Ascending aorta (tissue), 2 donors: Measurements from ENCODE around the gene MVB12B. TPM values are rescaled to one million over a fixed set of nuclear protein-coding genes. Genes with fewer than 3 reads are reported as not detected.

Source experiments
- DNase-seq, 2 donors: peaks; one replicate each; pipeline ENCODE4 v3.0.0-alpha.2; 2019; ENCODE audit warnings: low spot score in 2 of 2
- H3K27ac ChIP-seq, 2 donors: fragments of 200-600 bp; sonication (generic); one replicate each; pipeline ENCODE4 v1.5.1; 2016 to 2017; ENCODE audit warnings: mild to moderate bottlenecking in 1 of 2
- H3K27me3 ChIP-seq: fragments of 200-600 bp; sonication (generic); one replicate; pipeline ENCODE4 v1.5.1; 2017
- H3K36me3 ChIP-seq, 2 donors: fragments of 200-600 bp; sonication (generic); one replicate each; pipeline ENCODE4 v1.5.1; 2016
- H3K4me1 ChIP-seq, 2 donors: fragments of 200-600 bp; sonication (generic); one replicate each; pipeline ENCODE4 v1.5.1; 2016 to 2017; ENCODE audit warnings: mild to moderate bottlenecking in 1 of 2
- H3K4me3 ChIP-seq, 2 donors: fragments of 200-600 bp; sonication (generic); one replicate each; pipeline ENCODE4 v1.5.1; 2016 to 2017; ENCODE audit warnings: mild to moderate bottlenecking in 1 of 2
- H3K9me3 ChIP-seq, 2 donors: fragments of 200-600 bp; sonication (generic); one replicate each; pipeline ENCODE4 v1.5.1; 2016
- CTCF ChIP-seq, 3 experiments: fragments of 200-600 bp in 2 of 3; fragments of 450-650 bp in 1 of 3; sonication (generic) in 2 of 3; IDR thresholded peaks; one replicate each; pipeline ENCODE4 v1.5.1; 2016 to 2019; ENCODE audit warnings: antibody characterized with exemption in 3 of 3, mild to moderate bottlenecking in 1 of 3, moderate library complexity in 1 of 3
- intact Hi-C: fragments of 100-400 bp; cut with DNase I; formaldehyde crosslinking; loops from one replicate; pipeline ENCODE4 v1.15.1; 2023
- total RNA-seq: library from RNA; depleted of rRNA; stranded (reverse); fragments of >200 nt; gene quantifications from one replicate; pipeline ENCODE4 v1.1.0, GENCODE V29; 2016

Gene MVB12B
- total RNA-seq, 1 donor from 2014 or later = 9.4 TPM

- intact Hi-C loops = no loop called here
- Histone ChIP-seq H3K36me3 (peaks cover 8 to 17% of the 10 kb centered on the region in 2 donors), H3K9me3 (no peaks in the 10 kb centered on the region), H3K27me3 (no peaks in the 10 kb centered on the region), H3K4me3 (no peak overlapping the region), H3K4me1 (no peaks in the 10 kb centered on the region), H3K27ac (no peak overlapping the region)
- TF ChIP-seq CTCF (IDR thresholded peaks at IDR 0.05) = no peak
- DNase-seq = peak in 1 of 2 donors; percentile 6
These were observed 180.0 kb downstream of the MVB12B start for GRCh38 chr9:126506361-126507317.

GRCh38 chr9:126507318-126508109, 180.9 kb downstream of the MVB12B start:
- Histone ChIP-seq H3K27ac (no peak overlapping the region), H3K4me1 (no peaks in the 10 kb centered on the region), H3K36me3 (peaks cover 8 to 17% of the 10 kb centered on the region in 2 donors), H3K9me3 (no peaks in the 10 kb centered on the region), H3K4me3 (no peak overlapping the region), H3K27me3 (no peaks in the 10 kb centered on the region)
- DNase-seq = no peak
- TF ChIP-seq CTCF (IDR thresholded peaks at IDR 0.05) = no peak
- intact Hi-C loops = no loop called here

GRCh38 chr9:126508171-126508591, 181.6 kb downstream of the MVB12B start:
- DNase-seq = no peak
- Histone ChIP-seq H3K27me3 (no peaks in the 10 kb centered on the region), H3K36me3 (peaks cover 8 to 15% of the 10 kb centered on the region in 2 donors), H3K9me3 (no peaks in the 10 kb centered on the region), H3K27ac (no peak overlapping the region), H3K4me1 (no peaks in the 10 kb centered on the region), H3K4me3 (no peak overlapping the region)
- intact Hi-C loops = no loop called here
- no peak for TF ChIP-seq CTCF (IDR thresholded peaks at IDR 0.05)

GRCh38 chr9:126508928-126509327, 182.3 kb downstream of the MVB12B start:
- Histone ChIP-seq H3K4me3 (no peak overlapping the region), H3K9me3 (no peaks in the 10 kb centered on the region), H3K4me1 (no peaks in the 10 kb centered on the region), H3K27ac (no peak overlapping the region), H3K27me3 (no peaks in the 10 kb centered on the region), H3K36me3 (peaks cover 4 to 8% of the 10 kb centered on the region in 2 donors)
- TF ChIP-seq CTCF (IDR thresholded peaks at IDR 0.05) = no peak
- no peak for DNase-seq
- intact Hi-C loops = no loop called here

GRCh38 chr9:126509718-126510117, 183.1 kb downstream of the MVB12B start:
- Histone ChIP-seq H3K4me1 (no peaks in the 10 kb centered on the region), H3K36me3 (peaks cover 0 to 2% of the 10 kb centered on the region in 2 donors), H3K27me3 (peaks cover 4% of the 10 kb centered on the region), H3K9me3 (no peaks in the 10 kb centered on the region), H3K27ac (no peak overlapping the region), H3K4me3 (no peak overlapping the region)
- no peak for DNase-seq
- TF ChIP-seq CTCF (IDR thresholded peaks at IDR 0.05) = no peak
- intact Hi-C loops = no loop called here
